Measurements from ENCODE around the gene SLC2A9. TPM values are rescaled to one million over a fixed set of nuclear protein-coding genes. Genes with fewer than 3 reads are reported as not detected.

The SLC2A9 gene
- total RNA-seq = 1 to 10 TPM; 1.1 to 1.2 TPM

- DNase-seq = no peak
Measured at GRCh38 chr4:10020871-10021652, at the start of gene SLC2A9. TSS of gene SLC2A9 (minus strand) at chr4:10021497. CDS start at chr4:10021429, 68 bp downstream.

GRCh38 chr4:10069075-10069642 is 47.9 kb upstream of the SLC2A9 start:
- no peaks in the 10 kb centered on the region for H3K27me3 Mint-ChIP-seq
- H3K4me1 Mint-ChIP-seq = no peaks in the 10 kb centered on the region
- H3K4me3 Mint-ChIP-seq = no peak overlapping the region
- no peak for DNase-seq
- no peak overlapping the region for H3K27ac Mint-ChIP-seq
- H3K36me3 Mint-ChIP-seq = peaks cover 19% of the 10 kb centered on the region
- H3K9me3 Mint-ChIP-seq = no peaks in the 10 kb centered on the region

More at GRCh38 chr4:10020871-10021652, at the start of gene SLC2A9:
- H3K27ac Mint-ChIP-seq = no peak within 1 kb of the TSS
- no peaks in the 10 kb centered on the region for H3K9me3 Mint-ChIP-seq
- H3K36me3 Mint-ChIP-seq = no peaks in the 10 kb centered on the region
- H3K4me3 Mint-ChIP-seq = no peak within 1 kb of the TSS
- H3K4me1 Mint-ChIP-seq = peaks cover 12% of the 10 kb centered on the region
- H3K27me3 Mint-ChIP-seq = peaks cover 2% of the 10 kb centered on the region

- H3K4me1 Mint-ChIP-seq = no peaks in the 10 kb centered on the region
Measured at GRCh38 chr4:10066670-10067651, 45.7 kb upstream of the SLC2A9 start.

GRCh38 chr4:10066206-10066605 is 44.9 kb upstream of the SLC2A9 start:
- no peak for DNase-seq
- Mint-ChIP-seq H3K9me3 (no peaks in the 10 kb centered on the region), H3K27me3 (no peaks in the 10 kb centered on the region), H3K27ac (no peak overlapping the region), H3K4me3 (no peak overlapping the region), H3K4me1 (no peaks in the 10 kb centered on the region), H3K36me3 (peaks cover 4% of the 10 kb centered on the region)

More at GRCh38 chr4:10066670-10067651, 45.7 kb upstream of the SLC2A9 start:
- Mint-ChIP-seq H3K27ac (no peak overlapping the region), H3K4me3 (no peak overlapping the region), H3K36me3 (peaks cover 4% of the 10 kb centered on the region), H3K27me3 (no peaks in the 10 kb centered on the region), H3K9me3 (no peaks in the 10 kb centered on the region)
- DNase-seq = no peak

GRCh38 chr4:10063544-10064300 is 42.4 kb upstream of the SLC2A9 start:
- no peak for DNase-seq
- Mint-ChIP-seq H3K4me3 (no peak overlapping the region), H3K9me3 (no peaks in the 10 kb centered on the region), H3K27me3 (no peaks in the 10 kb centered on the region), H3K27ac (no peak overlapping the region), H3K4me1 (peaks cover 2% of the 10 kb centered on the region), H3K36me3 (peaks cover 12% of the 10 kb centered on the region)

- no peak overlapping the region for H3K27ac Mint-ChIP-seq
- H3K27me3 Mint-ChIP-seq = no peaks in the 10 kb centered on the region
- peaks cover 22% of the 10 kb centered on the region for H3K36me3 Mint-ChIP-seq
- H3K4me1 Mint-ChIP-seq = peaks cover 2% of the 10 kb centered on the region
- H3K4me3 Mint-ChIP-seq = no peak overlapping the region
- no peaks in the 10 kb centered on the region for H3K9me3 Mint-ChIP-seq
- no peak for DNase-seq
Measured at GRCh38 chr4:10061650-10062415, 40.5 kb upstream of the SLC2A9 start.

- no peaks in the 10 kb centered on the region for H3K27me3 Mint-ChIP-seq
- H3K27ac Mint-ChIP-seq = no peak overlapping the region
- H3K4me1 Mint-ChIP-seq = peaks cover 2% of the 10 kb centered on the region
- peaks cover 25% of the 10 kb centered on the region for H3K36me3 Mint-ChIP-seq
- H3K4me3 Mint-ChIP-seq = no peak overlapping the region
- H3K9me3 Mint-ChIP-seq = no peaks in the 10 kb centered on the region
- DNase-seq = no peak
Measured at GRCh38 chr4:10058371-10058770, 37.1 kb upstream of the SLC2A9 start.

GRCh38 chr4:10057023-10057395 is 35.7 kb upstream of the SLC2A9 start:
- no peak overlapping the region for H3K4me3 Mint-ChIP-seq
- H3K27ac Mint-ChIP-seq = no peak overlapping the region
- peaks cover 25% of the 10 kb centered on the region for H3K36me3 Mint-ChIP-seq
- H3K4me1 Mint-ChIP-seq = peaks cover 2% of the 10 kb centered on the region
- H3K9me3 Mint-ChIP-seq = no peaks in the 10 kb centered on the region
- DNase-seq = no peak
- no peaks in the 10 kb centered on the region for H3K27me3 Mint-ChIP-seq

- Mint-ChIP-seq H3K27me3 (no peaks in the 10 kb centered on the region), H3K9me3 (no peaks in the 10 kb centered on the region), H3K4me3 (no peak overlapping the region), H3K27ac (no peak overlapping the region), H3K4me1 (peaks cover 2% of the 10 kb centered on the region), H3K36me3 (peaks cover 24% of the 10 kb centered on the region)
- no peak for DNase-seq
Measured at GRCh38 chr4:10056334-10057022, 35.2 kb upstream of the SLC2A9 start.

- Mint-ChIP-seq H3K27me3 (no peaks in the 10 kb centered on the region), H3K9me3 (no peaks in the 10 kb centered on the region), H3K27ac (no peak overlapping the region), H3K4me1 (peaks cover 1% of the 10 kb centered on the region), H3K36me3 (peaks cover 20% of the 10 kb centered on the region), H3K4me3 (no peak overlapping the region)
- no peak for DNase-seq
Measured at GRCh38 chr4:10055871-10056270, 34.6 kb upstream of the SLC2A9 start.

GRCh38 chr4:10054571-10055041 is 33.3 kb upstream of the SLC2A9 start:
- Mint-ChIP-seq H3K9me3 (no peaks in the 10 kb centered on the region), H3K36me3 (peaks cover 16% of the 10 kb centered on the region), H3K4me3 (no peak overlapping the region), H3K27ac (no peak overlapping the region), H3K4me1 (no peaks in the 10 kb centered on the region), H3K27me3 (no peaks in the 10 kb centered on the region)
- DNase-seq = no peak

GRCh38 chr4:10053635-10054453 is 32.5 kb upstream of the SLC2A9 start:
- H3K36me3 Mint-ChIP-seq = peaks cover 14% of the 10 kb centered on the region
- H3K4me1 Mint-ChIP-seq = no peaks in the 10 kb centered on the region
- H3K27me3 Mint-ChIP-seq = no peaks in the 10 kb centered on the region
- no peak overlapping the region for H3K4me3 Mint-ChIP-seq
- H3K9me3 Mint-ChIP-seq = no peaks in the 10 kb centered on the region
- no peak overlapping the region for H3K27ac Mint-ChIP-seq
- DNase-seq = no peak

All from activated naive CD8-positive, alpha-beta T cell treated with anti-CD3 and anti-CD28 coated beads for 36 hours (primary cell).